Measurements from ENCODE around the gene ACTR8. TPM values are rescaled to one million over a fixed set of nuclear protein-coding genes. Genes with fewer than 3 reads are reported as not detected.

ACTR8 gene
- total RNA-seq, result 34.2 and 35.1 TPM in 2 replicates

GRCh38 chr3:53881691-53882593 is at the start of gene ACTR8:
Gene ACTR8, minus strand, starts transcription at chr3:53882152. Its CDS starts 51 bp downstream, at chr3:53882101.

GRCh38 chr3:53891497-53892285 is 9.7 kb upstream of the ACTR8 start, which contains the start of gene SELENOK:
Gene SELENOK, minus strand, starts transcription at chr3:53891859.

GRCh38 chr3:53846134-53846850 is 35.7 kb downstream of the ACTR8 start, which contains the start of the genes CHDH and IL17RB:
Gene CHDH, minus strand, starts transcription at chr3:53846419. Its CDS starts 22,411 bp downstream, at chr3:53824008.
Gene IL17RB, plus strand, starts transcription at chr3:53846568. Its CDS starts 21 bp downstream, at chr3:53846589.

Other genes starting within 250 kb of the ACTR8 start
- gene CHDH, start 35.7 kb downstream of the ACTR8 start, total RNA-seq, result under 0.01 and 0.11 TPM in 2 replicates
- gene IL17RB, start 35.6 kb downstream of the ACTR8 start, total RNA-seq, result under 0.01 TPM in 1 of 2 replicates, not detected in the other
- gene SELENOK, start 9.7 kb upstream of the ACTR8 start, total RNA-seq, result 23.8 and 35.4 TPM in 2 replicates
- gene CACNA2D3, start 240.4 kb upstream of the ACTR8 start, total RNA-seq, result not detected in 2 replicates

Measured in dermis lymphatic vessel endothelial cell (primary cell).